COLO668 (cell line): ENCODE measurements around the gene FMN2.

Source experiments
- DNase-seq: peaks from one replicate; lab custom pipeline; 2025; ENCODE audit not compliant: unreplicated experiment; lab: John Stamatoyannopoulos, UW

FMN2 gene

GRCh38 chr1:240096974-240097373 is 5.3 kb downstream of the FMN2 start:
- no peak for DNase-seq

GRCh38 chr1:240098534-240098933 is 6.9 kb downstream of the FMN2 start:
- no peak for DNase-seq

- no peak for DNase-seq
Observed at GRCh38 chr1:240099329-240099728, 7.6 kb downstream of the FMN2 start.

- DNase-seq = no peak
Observed at GRCh38 chr1:240099748-240100147, 8.1 kb downstream of the FMN2 start.

- DNase-seq = no peak
Observed at GRCh38 chr1:240100371-240100934, 8.8 kb downstream of the FMN2 start.

- no peak for DNase-seq
Observed at GRCh38 chr1:240101306-240101705, 9.6 kb downstream of the FMN2 start.

- no peak for DNase-seq
Observed at GRCh38 chr1:240101737-240102136, 10.1 kb downstream of the FMN2 start.

GRCh38 chr1:240104672-240105071 is 13.0 kb downstream of the FMN2 start:
- no peak for DNase-seq

- DNase-seq = peak; percentile 27
Observed at GRCh38 chr1:240107058-240107684, 15.5 kb downstream of the FMN2 start.

- DNase-seq = no peak
Observed at GRCh38 chr1:240109130-240109529, 17.4 kb downstream of the FMN2 start.

- no peak for DNase-seq
Observed at GRCh38 chr1:240109920-240110636, 18.4 kb downstream of the FMN2 start.

GRCh38 chr1:240111558-240111957 is 19.9 kb downstream of the FMN2 start:
- no peak for DNase-seq

- no peak for DNase-seq
Observed at GRCh38 chr1:240114222-240114621, 22.5 kb downstream of the FMN2 start.

GRCh38 chr1:240115831-240116230 is 24.1 kb downstream of the FMN2 start:
- no peak for DNase-seq

- no peak for DNase-seq
Observed at GRCh38 chr1:240116831-240117769, 25.4 kb downstream of the FMN2 start.

- DNase-seq = no peak
Observed at GRCh38 chr1:240117930-240118329, 26.2 kb downstream of the FMN2 start.

- DNase-seq = peak; percentile 93
Observed at GRCh38 chr1:240122639-240123613, 31.2 kb downstream of the FMN2 start.

- no peak for DNase-seq
Observed at GRCh38 chr1:240126821-240127220, 35.1 kb downstream of the FMN2 start.

GRCh38 chr1:240128366-240128765 is 36.7 kb downstream of the FMN2 start:
- no peak for DNase-seq

- DNase-seq = no peak
Observed at GRCh38 chr1:240134113-240134512, 42.4 kb downstream of the FMN2 start.
